ENCODE results near the gene SLC9A4. TPM values are rescaled to one million over a fixed set of nuclear protein-coding genes. Genes with fewer than 3 reads are reported as not detected.

The SLC9A4 gene
- total and polyA plus RNA-seq, 2 of the 4 experiments (the other 2 are of a cell fraction): not detected

DNA sequence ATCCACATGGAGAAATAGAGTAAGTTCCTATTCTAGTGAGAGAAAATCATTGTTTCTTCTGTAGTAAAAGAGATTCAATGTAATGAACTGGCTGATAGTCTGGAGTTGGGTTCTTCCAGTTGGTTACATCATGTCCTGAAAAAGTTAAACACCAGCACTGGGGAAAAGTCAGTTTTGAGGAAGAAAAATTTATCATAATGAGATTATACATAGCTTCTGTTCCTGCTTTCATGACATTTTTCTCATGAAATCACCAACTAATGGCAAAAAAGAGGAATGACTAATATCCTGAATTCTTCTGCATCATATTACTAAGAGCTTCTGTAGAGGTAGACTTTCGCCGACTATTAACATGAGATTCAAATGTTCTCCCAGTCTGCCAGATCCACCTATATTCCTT lies 77.1 kb downstream of the SLC9A4 start:
- Histone ChIP-seq H3K27me3 (ENCODE audit: control insufficient read depth, insufficient read depth, low read length) (no peaks in the 10 kb centered on the region), H3K27ac (ENCODE audit: insufficient read depth, low read length) (no peak overlapping the region), H4K20me1 (ENCODE audit: insufficient read depth, low read length) (no peaks in the 10 kb centered on the region), H4K91ac (ENCODE audit: insufficient read depth, low read depth, low read length) (no peak overlapping the region), H3K18ac (ENCODE audit: low read depth, low read length) (no peak overlapping the region), H4K8ac (ENCODE audit: low read depth in 2 of 2, low read length in 2 of 2) (no peak overlapping the region), H3K36me3 (ENCODE audit: control insufficient read depth, insufficient read depth, low read length) (no peaks in the 10 kb centered on the region), H2BK15ac (ENCODE audit: low read depth, low read length) (no peak overlapping the region), H3K9ac (ENCODE audit: low read depth, low read length) (no peak overlapping the region), H2BK120ac (ENCODE audit: low read depth, low read length) (no peak overlapping the region), H3K14ac (replicated peaks; ENCODE audit: low read depth, low read length) (no peak overlapping the region), H2BK20ac (ENCODE audit: low read depth, low read length) (no peak overlapping the region), H3K4me3 (ENCODE audit: insufficient read depth, low read depth, low read length) (no peak overlapping the region), H3K4ac (ENCODE audit: low read depth, low read length) (no peak overlapping the region), H2AFZ (replicated peaks; ENCODE audit: low read length, poor library complexity) (no peak overlapping the region), H3K9me3 (ENCODE audit: control insufficient read depth, insufficient read depth, low read length) (no peaks in the 10 kb centered on the region; the same call in 1 of the 2 replicates), H3K79me1 (ENCODE audit: low read depth in 1 of 2, low read length in 2 of 2) (no peaks in the 10 kb centered on the region), H2AK5ac (ENCODE audit: low read depth, low read length) (no peak overlapping the region), H4K5ac (ENCODE audit: low read depth, low read length) (no peak overlapping the region), H3K4me1 (ENCODE audit: control insufficient read depth, insufficient read depth, low read length) (no peaks in the 10 kb centered on the region), H2BK5ac (ENCODE audit: low read depth, low read length, poor library complexity, severe bottlenecking) (no peak overlapping the region), H2AK9ac (replicated peaks; ENCODE audit: low read depth, low read length, poor library complexity) (no peak overlapping the region), H3K4me2 (ENCODE audit: low read depth, low read length) (no peak overlapping the region), H3K56ac (ENCODE audit: extremely low read depth, insufficient read depth, low read length) (no peak overlapping the region), H3K23ac (ENCODE audit: low read depth, low read length) (no peak overlapping the region), H3K9me1 (ENCODE audit: insufficient read depth, low read length) (no peaks in the 10 kb centered on the region)
- ATAC-seq (ENCODE audit: low read depth): no peak
- intact Hi-C loops (cut with micrococcal nuclease): no loop called here
- ChIA-PET CTCF (no interaction called here), POLR2A (ENCODE audit: unreplicated experiment) (no interaction called here)
- in situ Hi-C loops (cut with MboI; ENCODE audit: low sequenced_read_pairs): no loop called here
- BruUV-seq (replicated peaks): no TSS peak
- dilution Hi-C loops (cut with HindIII; ENCODE audit: low sequenced_read_pairs, unreplicated experiment): no loop called here
- DNase-seq: no peak
- no CpG with 5 or more reads among the region's 2 CpGs for WGBS, 2 experiments (ENCODE audit: extremely low coverage in 2 of 2, insufficient read length in 1 of 2)
- TF ChIP-seq, protein P1, sequence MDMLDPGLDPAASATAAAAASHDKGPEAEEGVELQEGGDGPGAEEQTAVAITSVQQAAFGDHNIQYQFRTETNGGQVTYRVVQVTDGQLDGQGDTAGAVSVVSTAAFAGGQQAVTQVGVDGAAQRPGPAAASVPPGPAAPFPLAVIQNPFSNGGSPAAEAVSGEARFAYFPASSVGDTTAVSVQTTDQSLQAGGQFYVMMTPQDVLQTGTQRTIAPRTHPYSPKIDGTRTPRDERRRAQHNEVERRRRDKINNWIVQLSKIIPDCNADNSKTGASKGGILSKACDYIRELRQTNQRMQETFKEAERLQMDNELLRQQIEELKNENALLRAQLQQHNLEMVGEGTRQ (IDR thresholded peaks at IDR 0.05; ENCODE audit: low read depth, low read length): no peak
- TF ChIP-seq RAD21 (IDR thresholded peaks at IDR 0.05; ENCODE audit: low read length) (no peak), NFE2L2 (IDR thresholded peaks at IDR 0.05; ENCODE audit: low read depth, low read length) (no peak), POLR2A (IDR thresholded peaks at IDR 0.05; ENCODE audit: low read depth, low read length) (no peak), MAZ (IDR thresholded peaks at IDR 0.05; ENCODE audit: borderline replicate concordance, low read depth, low read length) (no peak), FOS (IDR thresholded peaks at IDR 0.05; ENCODE audit: low read depth, low read length) (no peak), MXI1 (IDR thresholded peaks at IDR 0.05; ENCODE audit: borderline replicate concordance, low read depth, low read length) (no peak), CEBPB (IDR thresholded peaks at IDR 0.05; ENCODE audit: low read depth, low read length) (no peak), BHLHE40 (IDR thresholded peaks at IDR 0.05; ENCODE audit: low read depth, low read length) (no peak), RFX5 (IDR thresholded peaks at IDR 0.05; ENCODE audit: low read depth, low read length) (no peak), MAFK (IDR thresholded peaks at IDR 0.05; ENCODE audit: low read depth, low read length) (no peak), RCOR1 (IDR thresholded peaks at IDR 0.05; ENCODE audit: insufficient replicate concordance, low read length) (no peak), CHD1 (IDR thresholded peaks at IDR 0.05; ENCODE audit: low read depth, low read length) (no peak)
- TF ChIP-seq, protein P2, sequence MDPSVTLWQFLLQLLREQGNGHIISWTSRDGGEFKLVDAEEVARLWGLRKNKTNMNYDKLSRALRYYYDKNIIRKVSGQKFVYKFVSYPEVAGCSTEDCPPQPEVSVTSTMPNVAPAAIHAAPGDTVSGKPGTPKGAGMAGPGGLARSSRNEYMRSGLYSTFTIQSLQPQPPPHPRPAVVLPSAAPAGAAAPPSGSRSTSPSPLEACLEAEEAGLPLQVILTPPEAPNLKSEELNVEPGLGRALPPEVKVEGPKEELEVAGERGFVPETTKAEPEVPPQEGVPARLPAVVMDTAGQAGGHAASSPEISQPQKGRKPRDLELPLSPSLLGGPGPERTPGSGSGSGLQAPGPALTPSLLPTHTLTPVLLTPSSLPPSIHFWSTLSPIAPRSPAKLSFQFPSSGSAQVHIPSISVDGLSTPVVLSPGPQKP (IDR thresholded peaks at IDR 0.05; ENCODE audit: borderline replicate concordance, low read depth, low read length): no peak
- TF ChIP-seq, protein P3, sequence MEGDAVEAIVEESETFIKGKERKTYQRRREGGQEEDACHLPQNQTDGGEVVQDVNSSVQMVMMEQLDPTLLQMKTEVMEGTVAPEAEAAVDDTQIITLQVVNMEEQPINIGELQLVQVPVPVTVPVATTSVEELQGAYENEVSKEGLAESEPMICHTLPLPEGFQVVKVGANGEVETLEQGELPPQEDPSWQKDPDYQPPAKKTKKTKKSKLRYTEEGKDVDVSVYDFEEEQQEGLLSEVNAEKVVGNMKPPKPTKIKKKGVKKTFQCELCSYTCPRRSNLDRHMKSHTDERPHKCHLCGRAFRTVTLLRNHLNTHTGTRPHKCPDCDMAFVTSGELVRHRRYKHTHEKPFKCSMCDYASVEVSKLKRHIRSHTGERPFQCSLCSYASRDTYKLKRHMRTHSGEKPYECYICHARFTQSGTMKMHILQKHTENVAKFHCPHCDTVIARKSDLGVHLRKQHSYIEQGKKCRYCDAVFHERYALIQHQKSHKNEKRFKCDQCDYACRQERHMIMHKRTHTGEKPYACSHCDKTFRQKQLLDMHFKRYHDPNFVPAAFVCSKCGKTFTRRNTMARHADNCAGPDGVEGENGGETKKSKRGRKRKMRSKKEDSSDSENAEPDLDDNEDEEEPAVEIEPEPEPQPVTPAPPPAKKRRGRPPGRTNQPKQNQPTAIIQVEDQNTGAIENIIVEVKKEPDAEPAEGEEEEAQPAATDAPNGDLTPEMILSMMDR (conservative IDR thresholded peaks at IDR 0.05; ENCODE audit: low read depth, low read length): no peak
